SU-DHL-6 (cell line): Measurements from ENCODE around the gene MKX.

Experiments
- H2AFZ ChIP-seq: fragments of 200-600 bp; sonication (generic); 2 replicates; pipeline ENCODE4 v1.6.1; 2014; ENCODE audit warnings: low read depth, mild to moderate bottlenecking, moderate library complexity, mixed read lengths, antibody characterized with exemption, low read length; ENCODE audit not compliant: severe bottlenecking
- H3F3A ChIP-seq: fragments of 200-600 bp; shearing (Covaris generic); 2 replicates; pipeline ENCODE4 v1.6.0; 2016; ENCODE audit warnings: antibody characterized with exemption, mild to moderate bottlenecking; ENCODE audit not compliant: insufficient read depth
- H3K27ac ChIP-seq: fragments of 200-600 bp; sonication (generic); 2 replicates; pipeline ENCODE4 v1.5.1; 2016; ENCODE audit warnings: low read depth, mild to moderate bottlenecking, low read length, moderate library complexity, mixed read lengths
- H3K27me3 ChIP-seq: fragments of 200-600 bp; sonication (generic), shearing (Covaris generic); 2 replicates; pipeline ENCODE4 v1.6.0; 2014; ENCODE audit warnings: mild to moderate bottlenecking, low read length
- H3K36me3 ChIP-seq: fragments of 200-600 bp; sonication (generic); 2 replicates; pipeline ENCODE4 v1.6.1; 2014; ENCODE audit warnings: mild to moderate bottlenecking, low read length, mixed read lengths
- H3K4me2 ChIP-seq: fragments of 300-600, 200-600 bp; shearing (Covaris generic), sonication (generic); 2 replicates; pipeline ENCODE4 v1.6.0; 2014; ENCODE audit warnings: low read length, low read depth, mild to moderate bottlenecking; ENCODE audit not compliant: poor library complexity, severe bottlenecking
- H3K4me3 ChIP-seq: fragments of 200-600 bp; sonication (generic); 2 replicates; pipeline ENCODE4 v1.5.1; 2014; ENCODE audit warnings: antibody characterized with exemption, low read length, mild to moderate bottlenecking, mixed read lengths; ENCODE audit not compliant: insufficient read depth, poor library complexity, severe bottlenecking
- H3K79me2 ChIP-seq: fragments of 200-600 bp; sonication (generic); 2 replicates; pipeline ENCODE4 v1.6.1; 2014; ENCODE audit warnings: mild to moderate bottlenecking, low read length, moderate library complexity; ENCODE audit not compliant: insufficient read depth
- H3K9ac ChIP-seq: fragments of 200-600 bp; sonication (generic); 2 replicates; pipeline ENCODE4 v1.7.0; 2014; ENCODE audit warnings: mild to moderate bottlenecking, low read length
- H3K9me2 ChIP-seq: fragments of 200-600 bp; sonication (generic); replicated peaks from 2 replicates; pipeline ENCODE4 v1.6.1; 2014; ENCODE audit warnings: low read length; ENCODE audit not compliant: insufficient read depth
- H3K9me3 ChIP-seq: fragments of 200-600 bp; sonication (generic); 2 replicates; pipeline ENCODE4 v1.6.1; 2014; ENCODE audit warnings: low read length, mixed read lengths; ENCODE audit not compliant: insufficient read depth
- H4K20me1 ChIP-seq: fragments of 200-600 bp; sonication (generic); 2 replicates; pipeline ENCODE4 v1.6.1; 2014; ENCODE audit warnings: low read depth, mild to moderate bottlenecking, antibody characterized with exemption, low read length, moderate library complexity, mixed read lengths
- CTCF ChIP-seq: fragments of 200-600 bp; sonication (generic); IDR thresholded peaks from one replicate; pipeline ENCODE4 v1.5.1; 2017; ENCODE audit warnings: antibody characterized with exemption, mild to moderate bottlenecking, low read length, moderate library complexity; ENCODE audit not compliant: insufficient read depth, poor library complexity, severe bottlenecking
- EZH2phosphoT487 ChIP-seq: fragments of 200-600 bp; sonication (generic), shearing (Covaris generic); conservative IDR thresholded peaks from 2 replicates; pipeline ENCODE4 v1.6.1; 2018; ENCODE audit warnings: mild to moderate bottlenecking, antibody characterized with exemption, low read length, moderate library complexity, mixed read lengths

Gene MKX

GRCh38 chr10:27659786-27660185 is 85.8 kb downstream of the MKX start:
- Histone ChIP-seq H3K79me2 (no peaks in the 10 kb centered on the region), H3K36me3 (no peaks in the 10 kb centered on the region), H3K27me3 (no peaks in the 10 kb centered on the region), H3K9me2 (no peaks in the 10 kb centered on the region), H2AFZ (no peak overlapping the region), H3K9me3 (no peaks in the 10 kb centered on the region), H4K20me1 (no peaks in the 10 kb centered on the region), H3K4me2 (no peak overlapping the region), H3K9ac (no peak overlapping the region), H3K27ac (no peak overlapping the region), H3K4me3 (no peak overlapping the region), H3F3A (no peaks in the 10 kb centered on the region)
- no peak for TF ChIP-seq EZH2phosphoT487
- TF ChIP-seq CTCF, result no peak

- Histone ChIP-seq H3K9me2 (no peaks in the 10 kb centered on the region), H4K20me1 (no peaks in the 10 kb centered on the region), H3K36me3 (no peaks in the 10 kb centered on the region), H3K4me3 (no peak overlapping the region), H3K27ac (no peak overlapping the region), H3K4me2 (no peak overlapping the region), H2AFZ (no peak overlapping the region), H3K9ac (no peak overlapping the region), H3K9me3 (no peaks in the 10 kb centered on the region), H3K79me2 (no peaks in the 10 kb centered on the region), H3K27me3 (no peaks in the 10 kb centered on the region), H3F3A (no peaks in the 10 kb centered on the region)
- TF ChIP-seq CTCF (no peak), EZH2phosphoT487 (no peak)
Observed at GRCh38 chr10:27658788-27659187, 86.8 kb downstream of the MKX start.

- no peaks in the 10 kb centered on the region for H3K36me3 ChIP-seq
- TF ChIP-seq EZH2phosphoT487 (no peak), CTCF (no peak)
Observed at GRCh38 chr10:27655296-27655695, 90.3 kb downstream of the MKX start.

More at GRCh38 chr10:27655296-27655695, 90.3 kb downstream of the MKX start:
- H3F3A ChIP-seq, result no peaks in the 10 kb centered on the region
- H4K20me1 ChIP-seq, result no peaks in the 10 kb centered on the region
- H3K27me3 ChIP-seq, result no peaks in the 10 kb centered on the region
- no peaks in the 10 kb centered on the region for H3K9me3 ChIP-seq
- no peak overlapping the region for H3K4me3 ChIP-seq
- no peak overlapping the region for H3K27ac ChIP-seq
- no peak overlapping the region for H3K4me2 ChIP-seq
- no peak overlapping the region for H2AFZ ChIP-seq
- no peak overlapping the region for H3K9ac ChIP-seq
- H3K9me2 ChIP-seq, result no peaks in the 10 kb centered on the region
- H3K79me2 ChIP-seq, result no peaks in the 10 kb centered on the region
